Suprapubic skin (tissue), 3 donors: Measurements from ENCODE around the gene PPT1.
"Not testable (repeated sequence)": the region's sequence is repeated elsewhere in the genome, so short reads cannot be mapped to it uniquely, and the experiment has no call there.

Source experiments
- EP300 ChIP-seq: sonication (generic); formaldehyde crosslinking; IDR thresholded peaks from one replicate; pipeline ENCODE4 v1.6.1; 2017; ENCODE audit warnings: antibody characterized with exemption
- TF ChIP-seq, protein P1 (sequence below), 2 donors: fragments of 200-600 bp in 1 of 2; fragments of 450-650 bp in 1 of 2; sonication (generic) in 1 of 2; IDR thresholded peaks; one replicate each; pipeline ENCODE4 v1.5.1; 2016 to 2019; ENCODE audit warnings: antibody characterized with exemption in 2 of 2, mild to moderate bottlenecking in 1 of 2, moderate library complexity in 1 of 2

DNA sequence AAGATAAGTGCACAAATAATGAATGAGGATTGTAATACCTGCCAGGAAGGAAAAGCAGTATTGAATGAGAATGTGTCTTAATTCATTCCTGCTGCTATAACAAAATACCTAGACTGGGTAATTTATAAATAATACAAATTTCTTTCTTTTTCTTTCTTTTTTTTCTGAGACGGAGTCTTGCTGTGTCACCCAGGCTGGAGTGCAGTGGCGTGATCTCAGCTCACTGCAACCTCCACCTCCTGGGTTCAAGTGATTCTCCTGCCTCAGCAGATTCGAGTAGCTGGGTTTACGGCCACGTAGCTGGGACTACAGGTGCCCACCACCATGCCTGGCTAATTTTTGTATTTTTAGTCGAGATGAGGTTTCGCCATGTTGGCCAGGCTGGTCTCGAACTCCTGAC is 59.8 kb downstream of the PPT1 start:
- TF ChIP-seq, protein P1, sequence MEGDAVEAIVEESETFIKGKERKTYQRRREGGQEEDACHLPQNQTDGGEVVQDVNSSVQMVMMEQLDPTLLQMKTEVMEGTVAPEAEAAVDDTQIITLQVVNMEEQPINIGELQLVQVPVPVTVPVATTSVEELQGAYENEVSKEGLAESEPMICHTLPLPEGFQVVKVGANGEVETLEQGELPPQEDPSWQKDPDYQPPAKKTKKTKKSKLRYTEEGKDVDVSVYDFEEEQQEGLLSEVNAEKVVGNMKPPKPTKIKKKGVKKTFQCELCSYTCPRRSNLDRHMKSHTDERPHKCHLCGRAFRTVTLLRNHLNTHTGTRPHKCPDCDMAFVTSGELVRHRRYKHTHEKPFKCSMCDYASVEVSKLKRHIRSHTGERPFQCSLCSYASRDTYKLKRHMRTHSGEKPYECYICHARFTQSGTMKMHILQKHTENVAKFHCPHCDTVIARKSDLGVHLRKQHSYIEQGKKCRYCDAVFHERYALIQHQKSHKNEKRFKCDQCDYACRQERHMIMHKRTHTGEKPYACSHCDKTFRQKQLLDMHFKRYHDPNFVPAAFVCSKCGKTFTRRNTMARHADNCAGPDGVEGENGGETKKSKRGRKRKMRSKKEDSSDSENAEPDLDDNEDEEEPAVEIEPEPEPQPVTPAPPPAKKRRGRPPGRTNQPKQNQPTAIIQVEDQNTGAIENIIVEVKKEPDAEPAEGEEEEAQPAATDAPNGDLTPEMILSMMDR (IDR thresholded peaks at IDR 0.05), result not testable (repeated sequence)
- not testable (repeated sequence) for TF ChIP-seq EP300
